HG03571 (cell line): ENCODE results near the gene RTN4RL1.

Experiments used
- ATAC-seq: cut with Tn5 transposase; IDR thresholded peaks from one replicate; pipeline ENCODE4 v1.9.1; 2021; ENCODE audit not compliant: unreplicated experiment

RTN4RL1 gene

GRCh38 chr17:1978396-1978949, 46.7 kb downstream of the RTN4RL1 start:
- no peak for ATAC-seq

GRCh38 chr17:1977583-1978395, 47.3 kb downstream of the RTN4RL1 start:
- no peak for ATAC-seq

- no peak for ATAC-seq
These were observed 48.5 kb downstream of the RTN4RL1 start for GRCh38 chr17:1976683-1977064.

- no peak for ATAC-seq
These were observed 49.0 kb downstream of the RTN4RL1 start for GRCh38 chr17:1976000-1976682.

GRCh38 chr17:1975573-1975972, 49.6 kb downstream of the RTN4RL1 start:
- no peak for ATAC-seq

- ATAC-seq = no peak
These were observed 52.5 kb downstream of the RTN4RL1 start for GRCh38 chr17:1972487-1973160.

- ATAC-seq = no peak
These were observed 54.2 kb downstream of the RTN4RL1 start for GRCh38 chr17:1970843-1971384.

GRCh38 chr17:1969712-1970111, 55.4 kb downstream of the RTN4RL1 start:
- ATAC-seq = no peak

GRCh38 chr17:1967213-1967612, 57.9 kb downstream of the RTN4RL1 start:
- ATAC-seq = no peak

GRCh38 chr17:1966274-1967086, 58.7 kb downstream of the RTN4RL1 start:
- no peak for ATAC-seq

GRCh38 chr17:1965556-1966273, 59.4 kb downstream of the RTN4RL1 start:
- ATAC-seq = no peak

GRCh38 chr17:1963250-1963649, 61.9 kb downstream of the RTN4RL1 start:
- ATAC-seq = no peak

GRCh38 chr17:1961189-1961588, 63.9 kb downstream of the RTN4RL1 start:
- ATAC-seq = no peak

- ATAC-seq = no peak
These were observed 64.6 kb downstream of the RTN4RL1 start for GRCh38 chr17:1960545-1960912.

GRCh38 chr17:1959871-1960544, 65.1 kb downstream of the RTN4RL1 start:
- ATAC-seq = no peak

- ATAC-seq = no peak
These were observed 66.8 kb downstream of the RTN4RL1 start for GRCh38 chr17:1958134-1958881.

GRCh38 chr17:1957037-1957436, 68.1 kb downstream of the RTN4RL1 start:
- ATAC-seq = no peak

GRCh38 chr17:1956134-1956533, 69.0 kb downstream of the RTN4RL1 start:
- ATAC-seq = no peak

- ATAC-seq = no peak
These were observed 71.3 kb downstream of the RTN4RL1 start for GRCh38 chr17:1953831-1954230.
